Activated gamma-delta T cell (primary cell): ENCODE results near the gene CACFD1.

ENCODE experiments used
- DNase-seq: peaks from one replicate; lab custom pipeline; 2025; lab: John Stamatoyannopoulos, UW

CACFD1 gene

DNA sequence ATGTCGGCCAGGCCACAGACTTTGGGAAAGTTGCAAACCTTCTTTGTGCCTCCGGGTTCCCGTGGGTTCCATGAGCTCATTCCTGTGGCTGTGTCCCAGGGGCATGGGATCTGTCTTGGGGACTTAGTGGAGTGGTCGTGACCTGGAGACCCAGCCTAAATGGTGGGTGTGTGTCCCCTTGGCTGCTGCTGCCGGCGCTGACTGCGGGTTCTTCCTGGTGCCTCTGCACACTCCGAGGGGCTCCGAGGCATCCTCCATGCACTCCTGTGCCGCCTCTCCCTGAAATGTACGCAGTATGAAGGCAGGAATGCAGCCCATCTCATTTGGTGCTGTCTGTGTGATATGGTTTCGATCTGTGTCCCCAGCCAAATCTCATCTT, 40.1 kb downstream of the CACFD1 start:
- no peak for DNase-seq

- DNase-seq: no peak
These were observed 42.3 kb downstream of the CACFD1 start for GRCh38 chr9:133502112-133502511.

GRCh38 chr9:133505186-133505830, 45.5 kb downstream of the CACFD1 start:
- DNase-seq: no peak

GRCh38 chr9:133505901-133506652, 46.3 kb downstream of the CACFD1 start:
- DNase-seq: no peak

DNA sequence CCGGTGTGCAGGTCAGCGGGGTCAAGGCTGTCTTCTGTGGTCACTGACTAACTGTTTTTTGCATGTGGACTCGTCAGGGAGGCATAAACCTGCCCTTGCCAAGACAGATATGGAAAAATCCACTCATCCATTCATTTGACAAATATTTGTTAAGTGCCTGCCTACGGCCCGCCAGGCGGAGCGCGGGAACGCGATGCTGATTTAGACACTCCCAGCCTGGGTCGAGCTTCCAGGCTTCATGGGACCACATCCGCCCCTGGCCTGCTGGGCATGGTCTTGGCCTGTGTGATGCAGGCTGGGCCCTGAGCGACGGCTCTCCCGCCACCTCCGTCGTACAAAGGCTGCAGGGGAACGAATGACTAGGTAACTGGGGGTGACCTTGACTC, 46.9 kb downstream of the CACFD1 start:
- no peak for DNase-seq

DNA sequence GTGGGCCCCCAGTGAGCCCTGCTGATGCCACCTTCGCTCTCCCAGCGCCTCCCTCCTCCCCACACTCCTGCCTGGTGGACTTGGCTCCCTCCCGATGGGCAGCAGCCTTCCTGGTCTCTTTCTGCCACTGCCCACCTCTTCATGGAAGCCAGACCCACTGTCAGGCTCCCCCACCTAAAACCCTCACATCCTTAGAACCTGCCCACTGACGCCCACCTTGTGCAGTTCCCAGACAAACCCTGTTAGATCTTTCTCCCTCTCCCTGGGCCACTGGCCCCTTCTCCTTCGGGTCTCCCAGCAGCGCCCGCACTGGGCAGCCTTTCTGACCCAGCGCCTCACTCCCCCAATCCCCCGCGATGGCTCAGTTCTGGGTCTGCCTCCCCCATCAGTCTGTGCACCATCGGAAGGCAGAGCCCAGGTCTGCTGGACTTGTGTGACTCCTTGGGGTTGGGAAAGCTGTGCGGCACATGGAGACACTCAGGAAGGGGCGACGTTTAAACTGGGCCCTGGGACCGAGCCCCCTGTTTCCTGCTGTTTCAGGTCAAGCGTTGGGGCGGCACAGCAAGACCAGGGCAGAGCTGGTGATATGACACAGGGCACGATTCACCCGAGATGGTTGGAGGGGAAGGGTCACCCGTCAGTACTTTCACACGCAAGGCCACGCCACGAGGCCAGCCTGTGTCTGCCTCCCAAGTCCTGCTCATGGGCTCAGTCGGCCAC, 47.6 kb downstream of the CACFD1 start:
- DNase-seq: no peak

GRCh38 chr9:133508046-133508445, 48.3 kb downstream of the CACFD1 start:
- no peak for DNase-seq

GRCh38 chr9:133509179-133510083, 49.7 kb downstream of the CACFD1 start:
- DNase-seq: no peak

GRCh38 chr9:133510926-133511505, 51.2 kb downstream of the CACFD1 start:
- no peak for DNase-seq

- no peak for DNase-seq
These were observed 51.8 kb downstream of the CACFD1 start for GRCh38 chr9:133511607-133512006.

GRCh38 chr9:133512253-133513213, 52.8 kb downstream of the CACFD1 start:
- no peak for DNase-seq

DNA sequence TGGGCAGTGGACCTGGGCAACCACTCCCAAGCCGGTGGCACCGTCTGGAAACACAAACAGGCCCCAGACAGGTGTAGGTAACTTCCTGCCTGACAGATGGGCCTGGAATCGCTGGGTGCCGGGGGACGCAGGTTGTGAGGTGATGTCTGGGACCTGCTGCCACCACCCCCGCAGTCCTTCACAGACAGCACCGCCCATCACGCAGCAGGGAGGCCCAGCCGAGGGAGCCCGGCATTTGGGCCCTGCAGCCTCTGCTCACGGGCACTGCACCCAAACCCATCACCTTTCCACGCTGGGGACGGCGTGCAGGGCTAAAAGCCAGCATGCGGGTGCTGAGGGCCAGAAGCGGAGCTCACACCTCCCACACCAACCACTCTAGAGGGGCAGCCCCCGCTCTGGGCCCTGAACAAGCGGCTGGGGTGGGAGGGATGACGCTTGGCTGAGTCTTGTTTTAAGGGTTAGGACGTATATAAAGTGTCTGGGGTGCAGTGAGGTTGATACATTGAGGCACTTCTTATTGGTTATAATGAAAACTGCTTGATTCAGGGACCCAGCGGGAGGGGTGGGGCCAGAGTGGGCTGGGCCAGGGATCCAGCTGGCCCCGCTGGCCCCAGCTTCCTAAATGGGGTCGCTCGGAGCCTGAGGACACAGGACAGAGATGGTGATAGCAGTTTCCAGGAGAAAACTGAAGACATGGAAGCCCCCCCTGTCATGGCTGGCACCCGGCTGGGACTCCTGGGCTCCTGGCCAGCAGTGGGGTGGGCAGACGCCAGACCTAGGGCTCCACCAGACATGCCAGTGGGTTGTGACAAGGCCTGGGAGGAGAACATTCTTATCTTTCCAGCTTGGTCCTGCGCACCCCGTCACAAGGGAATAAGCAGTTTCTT, 53.7 kb downstream of the CACFD1 start:
- no peak for DNase-seq

DNA sequence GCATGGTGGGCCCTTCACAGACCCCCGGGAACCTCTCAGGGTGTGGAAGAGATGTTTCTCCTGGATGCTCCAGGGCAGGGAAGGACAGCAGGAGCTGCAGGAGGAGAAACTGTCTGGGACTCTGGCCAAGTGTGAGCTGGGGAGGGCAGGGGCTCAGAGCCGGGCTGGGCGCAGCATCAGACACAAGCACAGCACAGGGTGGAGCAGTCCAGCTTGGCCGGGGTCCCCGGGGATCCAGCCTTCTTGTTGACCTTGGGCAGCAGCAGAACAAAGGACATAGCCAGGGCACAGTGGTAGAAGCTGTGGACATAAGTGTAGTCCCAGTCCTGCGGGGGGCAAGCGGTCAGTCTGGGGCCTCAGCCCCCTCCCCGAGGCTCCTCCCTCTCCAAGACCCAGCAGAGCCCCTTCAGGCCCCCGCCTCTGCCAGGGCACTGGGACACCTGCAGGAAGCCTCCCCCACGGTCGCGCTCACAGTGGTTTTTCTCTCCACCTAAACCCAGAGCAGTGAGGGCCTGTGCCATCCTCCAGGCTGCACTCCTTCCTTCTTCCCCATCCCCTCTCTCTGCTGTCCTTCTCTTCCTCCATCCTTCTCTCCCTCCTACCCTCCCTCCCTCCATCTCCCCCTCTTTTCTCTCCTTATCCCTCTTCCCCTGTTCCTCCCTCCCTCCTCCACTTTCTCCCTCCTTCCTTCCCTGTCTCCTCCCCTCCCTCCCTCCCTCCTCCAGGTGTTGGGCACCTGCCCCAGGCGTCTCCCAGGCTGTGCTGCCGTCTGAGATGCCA, 54.9 kb downstream of the CACFD1 start:
- DNase-seq: no peak

- DNase-seq: no peak
These were observed 55.4 kb downstream of the CACFD1 start for GRCh38 chr9:133515240-133515610.

- no peak for DNase-seq
These were observed 56.0 kb downstream of the CACFD1 start for GRCh38 chr9:133515615-133516255.

GRCh38 chr9:133516256-133516960, 56.6 kb downstream of the CACFD1 start:
- no peak for DNase-seq

DNA sequence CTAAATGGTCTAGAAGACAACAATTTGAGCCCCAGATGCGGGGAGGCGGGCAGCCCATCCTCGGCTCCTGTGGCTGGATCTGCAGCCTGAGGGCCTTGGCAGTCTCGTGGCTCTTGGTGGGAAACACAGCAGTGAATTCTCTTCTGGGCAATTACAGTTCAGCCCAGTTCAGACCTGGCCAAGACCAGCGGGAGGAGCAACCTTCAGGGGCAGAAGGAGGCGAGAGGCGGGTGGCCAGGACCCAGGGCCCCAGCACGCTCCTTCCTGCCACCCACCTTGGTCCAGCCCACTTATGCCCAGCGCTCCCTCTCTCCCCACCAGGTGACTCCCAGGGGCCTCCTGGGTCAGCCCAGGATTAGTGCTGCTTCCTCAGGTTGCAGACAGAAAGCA, 57.2 kb downstream of the CACFD1 start:
- DNase-seq: no peak

DNA sequence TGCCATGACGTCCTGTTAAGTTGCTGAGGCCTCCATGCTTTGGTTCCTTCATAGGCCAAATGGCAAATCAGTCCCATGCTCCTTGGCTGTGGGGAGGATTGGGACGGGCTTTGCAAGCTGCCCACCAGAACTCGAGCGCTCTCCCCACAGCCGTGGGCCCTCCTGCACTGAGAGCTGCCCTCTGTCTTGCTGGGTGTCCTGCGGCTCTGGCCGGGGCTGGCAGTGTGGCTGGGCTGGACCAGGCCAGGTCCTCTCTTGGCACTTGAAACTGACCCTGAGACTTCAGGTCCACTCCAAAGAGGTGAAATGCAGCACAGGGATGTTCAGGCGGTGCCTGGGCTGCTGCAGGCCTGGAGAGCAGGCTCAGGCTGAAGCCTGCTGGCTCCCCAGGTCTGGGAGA, 57.9 kb downstream of the CACFD1 start:
- no peak for DNase-seq
